ENCODE measurements around the gene PMVK. TPM values are rescaled to one million over a fixed set of nuclear protein-coding genes. Genes with fewer than 3 reads are reported as not detected.

Gene PMVK
- total and polyA plus RNA-seq, 2 of the 8 experiments (the other 6 are each of a cell fraction or from before 2014, with no cell fraction given): 23.8 to 26.5 TPM

DNA sequence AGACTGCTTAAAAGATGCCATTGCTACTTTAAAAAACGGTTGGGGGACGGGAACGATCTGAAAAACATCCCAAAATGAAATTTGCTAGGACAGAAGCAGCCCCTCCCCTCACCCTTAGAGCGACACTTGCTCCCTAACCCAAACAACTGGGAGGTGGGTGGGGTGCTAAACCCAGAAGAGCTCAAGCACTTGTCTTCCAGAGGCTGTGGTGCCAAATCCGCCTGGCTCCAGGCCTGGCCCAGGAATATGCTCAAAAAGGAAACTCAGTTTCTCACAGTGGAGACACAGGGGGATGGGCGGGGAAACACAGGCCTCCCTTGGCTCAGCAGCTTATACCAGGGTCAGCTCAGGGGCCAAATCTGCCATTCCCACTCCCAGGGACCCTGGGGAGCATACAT lies 20.0 kb upstream of the PMVK start:
- POLR2A ChIA-PET (ENCODE audit: partially characterized antibody): interaction anchor here (1.0 to 18.6 kb wide), 10 partner anchors 16 to 239 kb away, joined by 3 to 662 read pairs (median 6); partner anchors contain the start of genes ADAM15, CKS1B, FLAD1 and LENEP
- Histone ChIP-seq H3K4me2 (ENCODE audit: insufficient read depth in 1 of 2, low read depth in 2 of 2, low read length in 2 of 2) (peak overlapping the region; percentile 92 to 93), H2BK5ac (ENCODE audit: low read depth, low read length) (no peak overlapping the region), H3K79me2 (ENCODE audit: control insufficient read depth in 1 of 2, insufficient read depth in 2 of 2, low read length in 2 of 2) (peaks cover 0 to 17% of the 10 kb centered on the region in 2 experiments), H2BK15ac (ENCODE audit: low read length) (no peak overlapping the region), H4K91ac (replicated peaks; ENCODE audit: insufficient read length, low read length) (no peak overlapping the region), H3K4me3 (ENCODE audit: extremely low read depth in 1 of 4, insufficient read depth in 2 of 4, low read depth in 3 of 4, low read length in 4 of 4) (peak overlapping the region; percentile 60 to 77 (median 66); a peak in 7 of 8 replicates), H4K5ac (ENCODE audit: insufficient read length, low read depth, low read length) (no peak overlapping the region), H4K20me1 (replicated peaks in 1 of 2; ENCODE audit: control insufficient read depth in 1 of 2, insufficient read depth in 2 of 2, low read length in 2 of 2) (peaks cover 1 to 10% of the 10 kb centered on the region in 2 experiments), H2AK5ac (ENCODE audit: low read depth, low read length) (no peak overlapping the region), H3K79me1 (ENCODE audit: low read depth, low read length) (peaks cover 10% of the 10 kb centered on the region), H2AFZ (ENCODE audit: low read length) (no peak overlapping the region), H2BK120ac (replicated peaks; ENCODE audit: low read depth, low read length) (no peak overlapping the region), H3K4me1 (replicated peaks in 1 of 4; ENCODE audit: control insufficient read depth in 3 of 4, insufficient read depth in 4 of 4, low read length in 3 of 4) (peaks cover 4 to 28% (median 9%) of the 10 kb centered on the region in 4 experiments), H3K27ac (ENCODE audit: low read depth, low read length) (peak overlapping the region; percentile 62; the same call in 1 of the 2 replicates), H2BK12ac (ENCODE audit: low read depth, low read length) (no peak overlapping the region; the same call in 1 of the 2 replicates), H3K23ac (ENCODE audit: insufficient read length) (no peak overlapping the region), H3K9ac (replicated peaks in 1 of 4; ENCODE audit: extremely low read depth in 1 of 4, low read depth in 3 of 4, low read length in 3 of 4) (peak overlapping the region in 2 of 4 experiments; percentile 82 to 87; a peak in 4 of 7 replicates), H3K18ac (ENCODE audit: extremely low read depth, low read length) (no peak overlapping the region), H3K56ac (replicated peaks; ENCODE audit: insufficient read length, low read depth, low read length) (peak overlapping the region; percentile 14), H3K23me2 (ENCODE audit: low read depth, low read length) (peaks cover 5% of the 10 kb centered on the region), H2BK20ac (ENCODE audit: low read length) (no peak overlapping the region), H3K36me3 (ENCODE audit: control insufficient read depth in 2 of 4, insufficient read depth in 4 of 4, low read length in 3 of 4) (peaks cover 3 to 5% (median 4%) of the 10 kb centered on the region in 4 experiments; a peak in 5 of 8 replicates), H3K14ac (ENCODE audit: insufficient read length) (no peak overlapping the region), H4K8ac (ENCODE audit: extremely low read depth, insufficient read depth, low read length) (no peak overlapping the region), H3K27me3 (replicated peaks in 1 of 4; ENCODE audit: control insufficient read depth in 3 of 4, extremely low read depth in 1 of 4, insufficient read depth in 3 of 4, low read length in 3 of 4) (no peaks in the 10 kb centered on the region; a peak in 2 of 7 replicates), H3K9me3 (ENCODE audit: insufficient read depth in 2 of 2, low read depth in 1 of 2, low read length in 1 of 2) (no peaks in the 10 kb centered on the region), H3K4ac (replicated peaks; ENCODE audit: insufficient read length, low read depth, low read length) (no peak overlapping the region)
- CTCF ChIA-PET (ENCODE audit: partially characterized antibody): interaction anchor here (0.9 to 9.8 kb wide), 16 partner anchors 10 to 397 kb away, joined by 3 to 132 read pairs (median 6); partner anchors contain the start of genes FLAD1, LENEP, PMVK and SHC1
- DNase-seq (ENCODE audit: low read depth in 1 of 2, low spot score in 2 of 2): no peak
- FAIRE-seq: no peak
- 10% methylated on average over 6 of the region's 6 CpGs; no CpG with 5 or more reads in 1 of the 2 experiments for WGBS, 2 experiments (ENCODE audit: extremely low coverage in 1 of 2, insufficient coverage in 1 of 2, insufficient read length in 1 of 2, insufficient replicate concordance in 2 of 2, low coverage in 1 of 2, low lambda C conversion rate in 2 of 2, missing lambda C conversion rate in 1 of 2)
- no peak for TF ChIP-seq KDM1A (IDR thresholded peaks at IDR 0.05; ENCODE audit: borderline replicate concordance, low read length)
- TF ChIP-seq BACH1 (IDR thresholded peaks at IDR 0.05; ENCODE audit: low read length): no peak
- no peak for TF ChIP-seq GABPA (IDR thresholded peaks at IDR 0.05; ENCODE audit: borderline replicate concordance, insufficient read depth, low read length)
- TF ChIP-seq KDM4A (IDR thresholded peaks at IDR 0.05; ENCODE audit: low read depth, low read length, severe bottlenecking): no peak
- TF ChIP-seq CHD2 (IDR thresholded peaks at IDR 0.05; ENCODE audit: low read length): peak; percentile 8; the same call in 1 of the 2 replicates
- TF ChIP-seq ASH2L (IDR thresholded peaks at IDR 0.05; ENCODE audit: low read length): no peak

All from H1 (cell line).